ENCODE data around the gene TBC1D21. TPM values are rescaled to one million over a fixed set of nuclear protein-coding genes. Genes with fewer than 3 reads are reported as not detected.

Gene TBC1D21
- total RNA-seq = not detected in 2 replicates

- DNase-seq (ENCODE audit: low read depth) (no peak), FAIRE-seq (no peak)
- no peaks in the 10 kb centered on the region for H3K36me3 ChIP-seq (ENCODE audit: control insufficient read depth, insufficient read depth, low read length)
These were observed at the start of gene TBC1D21 for GRCh38 chr15:73873456-73873855. Gene TBC1D21, plus strand, starts transcription at chr15:73873564. Its CDS starts 146 bp downstream, at chr15:73873710.

GRCh38 chr15:73826711-73827251 is 46.6 kb upstream of the TBC1D21 start:
- H3K27me3 ChIP-seq (ENCODE audit: control insufficient read depth, insufficient read depth, low read length) = peaks cover 2% of the 10 kb centered on the region
- DNase-seq (ENCODE audit: low read depth) (peak; percentile 72), FAIRE-seq (no peak)

More at GRCh38 chr15:73873456-73873855, at the start of gene TBC1D21:
- Histone ChIP-seq H3K4me3 (ENCODE audit: low read depth, low read length) (no peak within 1 kb of the TSS), H3K27me3 (ENCODE audit: control insufficient read depth, insufficient read depth, low read length) (peaks cover 12% of the 10 kb centered on the region)
- no peak for TF ChIP-seq CTCF (IDR thresholded peaks at IDR 0.05; ENCODE audit: insufficient read depth, low read length, severe bottlenecking)

GRCh38 chr15:73829523-73829922 is 43.8 kb upstream of the TBC1D21 start:
- no peak for TF ChIP-seq CTCF (IDR thresholded peaks at IDR 0.05; ENCODE audit: insufficient read depth, low read length, severe bottlenecking)
- FAIRE-seq (no peak), DNase-seq (ENCODE audit: low read depth) (no peak)
- Histone ChIP-seq H3K4me3 (ENCODE audit: low read depth, low read length) (no peak overlapping the region), H3K36me3 (ENCODE audit: control insufficient read depth, insufficient read depth, low read length) (no peaks in the 10 kb centered on the region), H3K27me3 (ENCODE audit: control insufficient read depth, insufficient read depth, low read length) (peaks cover 2% of the 10 kb centered on the region)

More at GRCh38 chr15:73826711-73827251, 46.6 kb upstream of the TBC1D21 start:
- Histone ChIP-seq H3K36me3 (ENCODE audit: control insufficient read depth, insufficient read depth, low read length) (no peaks in the 10 kb centered on the region), H3K4me3 (ENCODE audit: low read depth, low read length) (no peak overlapping the region)
- no peak for TF ChIP-seq CTCF (IDR thresholded peaks at IDR 0.05; ENCODE audit: insufficient read depth, low read length, severe bottlenecking)

- FAIRE-seq (no peak), DNase-seq (ENCODE audit: low read depth) (no peak)
- Histone ChIP-seq H3K36me3 (ENCODE audit: control insufficient read depth, insufficient read depth, low read length) (no peaks in the 10 kb centered on the region), H3K27me3 (ENCODE audit: control insufficient read depth, insufficient read depth, low read length) (peaks cover 2% of the 10 kb centered on the region), H3K4me3 (ENCODE audit: low read depth, low read length) (no peak overlapping the region)
- no peak for TF ChIP-seq CTCF (IDR thresholded peaks at IDR 0.05; ENCODE audit: insufficient read depth, low read length, severe bottlenecking)
These were observed 40.7 kb upstream of the TBC1D21 start for GRCh38 chr15:73832657-73833056.

- H3K4me3 ChIP-seq (ENCODE audit: low read depth, low read length) = no peak overlapping the region
- no peaks in the 10 kb centered on the region for H3K36me3 ChIP-seq (ENCODE audit: control insufficient read depth, insufficient read depth, low read length)
- H3K27me3 ChIP-seq (ENCODE audit: control insufficient read depth, insufficient read depth, low read length) = peaks cover 2% of the 10 kb centered on the region
- no peak for DNase-seq (ENCODE audit: low read depth)
- no peak for FAIRE-seq
- TF ChIP-seq CTCF (IDR thresholded peaks at IDR 0.05; ENCODE audit: insufficient read depth, low read length, severe bottlenecking) = no peak
These were observed 36.5 kb upstream of the TBC1D21 start for GRCh38 chr15:73836845-73837244.
